ENCODE data around the gene CLVS2.

CLVS2 gene

GRCh38 chr6:122996794-122997505 is 915 bp downstream of the CLVS2 start:
- no peaks in the 10 kb centered on the region for H3K9me3 ChIP-seq (ENCODE audit: control insufficient read depth, low read length)
- 40% methylated on average over 13 to 14 of the region's 19 CpGs for WGBS, 2 experiments
- H3K4me1 ChIP-seq (ENCODE audit: control insufficient read depth, insufficient read depth, low read length), result no peaks in the 10 kb centered on the region
- H3K27me3 ChIP-seq (ENCODE audit: control insufficient read depth, insufficient read depth, low read length, poor library complexity, severe bottlenecking), result peaks cover 41% of the 10 kb centered on the region
- no peaks in the 10 kb centered on the region for H3K36me3 ChIP-seq (ENCODE audit: control insufficient read depth, insufficient read depth, low read length)
- no peak overlapping the region for H3K27ac ChIP-seq (ENCODE audit: insufficient read depth, low read depth, low read length, poor library complexity, severe bottlenecking)
- H3K4me3 ChIP-seq (ENCODE audit: insufficient read depth, low read depth, low read length), result peak overlapping the region; percentile 74

DNA sequence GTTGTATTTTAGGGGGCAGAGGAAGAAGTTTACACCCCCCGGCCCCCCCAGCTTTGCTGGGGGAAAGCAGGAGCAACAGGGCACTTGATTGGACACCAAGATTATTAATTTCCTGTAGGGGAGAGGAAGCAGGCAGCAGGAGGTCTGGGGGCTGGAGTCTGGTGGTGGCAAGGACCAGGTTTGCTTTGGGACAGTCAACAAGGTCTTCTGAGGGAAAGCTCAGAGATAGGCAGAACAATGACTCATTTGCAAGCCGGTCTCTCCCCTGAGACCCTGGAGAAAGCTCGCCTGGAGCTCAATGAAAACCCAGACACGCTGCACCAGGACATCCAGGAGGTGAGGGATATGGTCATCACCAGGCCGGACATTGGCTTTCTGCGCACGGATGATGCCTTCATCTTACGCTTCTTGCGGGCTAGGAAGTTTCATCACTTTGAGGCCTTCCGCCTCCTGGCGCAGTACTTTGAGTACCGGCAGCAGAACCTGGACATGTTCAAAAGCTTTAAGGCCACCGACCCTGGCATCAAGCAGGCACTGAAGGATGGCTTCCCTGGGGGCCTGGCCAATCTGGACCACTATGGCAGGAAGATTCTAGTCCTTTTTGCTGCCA is 1.6 kb downstream of the CLVS2 start:
- Histone ChIP-seq H3K9me3 (ENCODE audit: control insufficient read depth, low read length) (no peaks in the 10 kb centered on the region), H3K27ac (ENCODE audit: insufficient read depth, low read depth, low read length, poor library complexity, severe bottlenecking) (no peak overlapping the region), H3K4me1 (ENCODE audit: control insufficient read depth, insufficient read depth, low read length) (no peaks in the 10 kb centered on the region), H3K27me3 (ENCODE audit: control insufficient read depth, insufficient read depth, low read length, poor library complexity, severe bottlenecking) (peaks cover 41% of the 10 kb centered on the region), H3K4me3 (ENCODE audit: insufficient read depth, low read depth, low read length) (no peak overlapping the region), H3K36me3 (ENCODE audit: control insufficient read depth, insufficient read depth, low read length) (no peaks in the 10 kb centered on the region)
- 91 to 93% methylated on average over 13 of the region's 13 CpGs for WGBS, 2 experiments

DNA sequence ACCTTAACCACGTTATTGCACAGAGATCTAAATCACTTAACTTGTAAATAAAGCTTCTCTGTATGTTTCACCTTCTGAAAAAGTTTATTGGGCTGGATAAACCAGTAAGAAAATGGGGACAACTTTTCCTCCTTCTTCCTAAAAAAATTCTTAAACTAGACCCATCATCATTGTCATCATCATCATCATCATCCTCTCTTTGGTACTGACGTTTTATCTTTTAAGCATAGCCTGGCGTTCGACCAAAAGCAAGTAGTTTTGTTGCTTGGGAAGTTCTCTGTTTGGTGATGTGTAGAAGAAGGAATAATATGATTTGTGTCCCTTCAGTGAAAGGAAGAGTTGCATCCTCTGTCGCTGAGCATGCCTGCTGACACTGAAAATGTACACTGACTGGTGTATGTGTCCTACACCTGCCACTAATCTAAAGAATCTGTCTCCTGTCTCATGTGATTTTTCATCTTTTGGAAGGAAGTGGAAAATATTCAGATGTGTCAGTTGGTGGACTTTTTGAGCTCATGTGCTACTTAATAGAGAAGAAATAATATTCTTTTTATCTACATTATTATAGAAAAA is 2.5 kb downstream of the CLVS2 start:
- Histone ChIP-seq H3K27me3 (ENCODE audit: control insufficient read depth, insufficient read depth, low read length, poor library complexity, severe bottlenecking) (peaks cover 41% of the 10 kb centered on the region), H3K4me1 (ENCODE audit: control insufficient read depth, insufficient read depth, low read length) (no peaks in the 10 kb centered on the region), H3K9me3 (ENCODE audit: control insufficient read depth, low read length) (no peaks in the 10 kb centered on the region), H3K4me3 (ENCODE audit: insufficient read depth, low read depth, low read length) (no peak overlapping the region), H3K36me3 (ENCODE audit: control insufficient read depth, insufficient read depth, low read length) (no peaks in the 10 kb centered on the region), H3K27ac (ENCODE audit: insufficient read depth, low read depth, low read length, poor library complexity, severe bottlenecking) (no peak overlapping the region)
- 84 to 89% methylated on average over 4 to 5 of the region's 5 CpGs for WGBS, 2 experiments

- H3K9me3 ChIP-seq (ENCODE audit: control insufficient read depth, low read length), result no peaks in the 10 kb centered on the region
- peaks cover 29% of the 10 kb centered on the region for H3K27me3 ChIP-seq (ENCODE audit: control insufficient read depth, insufficient read depth, low read length, poor library complexity, severe bottlenecking)
- H3K4me1 ChIP-seq (ENCODE audit: control insufficient read depth, insufficient read depth, low read length), result no peaks in the 10 kb centered on the region
- no peak overlapping the region for H3K27ac ChIP-seq (ENCODE audit: insufficient read depth, low read depth, low read length, poor library complexity, severe bottlenecking)
- no peak overlapping the region for H3K4me3 ChIP-seq (ENCODE audit: insufficient read depth, low read depth, low read length)
- WGBS, 2 experiments, result 75 to 81% methylated on average over 2 of the region's 2 CpGs
- no peaks in the 10 kb centered on the region for H3K36me3 ChIP-seq (ENCODE audit: control insufficient read depth, insufficient read depth, low read length)
These were observed 4.3 kb downstream of the CLVS2 start for GRCh38 chr6:123000244-123000770.

DNA sequence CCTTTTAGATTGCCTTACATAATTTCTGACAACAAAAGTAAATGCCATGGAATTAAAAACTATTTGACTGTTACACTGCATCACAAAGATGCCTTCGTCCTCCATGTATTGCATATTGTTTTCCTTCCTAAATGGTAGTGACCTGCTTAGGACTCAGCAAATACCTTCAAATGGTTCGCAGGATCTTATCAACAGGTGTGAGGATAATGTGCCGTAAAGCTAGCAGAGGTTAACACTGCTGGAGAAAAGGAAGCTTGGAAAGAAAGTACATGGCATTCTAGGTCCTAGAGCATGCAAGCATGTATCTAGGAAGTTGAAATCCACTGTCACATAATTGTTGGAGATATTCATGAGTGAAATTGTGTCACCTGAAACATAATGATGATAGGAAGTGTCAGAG is 5.5 kb downstream of the CLVS2 start:
- Histone ChIP-seq H3K4me1 (ENCODE audit: control insufficient read depth, insufficient read depth, low read length) (no peaks in the 10 kb centered on the region), H3K9me3 (ENCODE audit: control insufficient read depth, low read length) (no peaks in the 10 kb centered on the region), H3K27ac (ENCODE audit: insufficient read depth, low read depth, low read length, poor library complexity, severe bottlenecking) (no peak overlapping the region), H3K36me3 (ENCODE audit: control insufficient read depth, insufficient read depth, low read length) (no peaks in the 10 kb centered on the region), H3K4me3 (ENCODE audit: insufficient read depth, low read depth, low read length) (no peak overlapping the region), H3K27me3 (ENCODE audit: control insufficient read depth, insufficient read depth, low read length, poor library complexity, severe bottlenecking) (peaks cover 19% of the 10 kb centered on the region)
- WGBS, 2 experiments, result 92 to 95% methylated on average over 3 of the region's 3 CpGs

DNA sequence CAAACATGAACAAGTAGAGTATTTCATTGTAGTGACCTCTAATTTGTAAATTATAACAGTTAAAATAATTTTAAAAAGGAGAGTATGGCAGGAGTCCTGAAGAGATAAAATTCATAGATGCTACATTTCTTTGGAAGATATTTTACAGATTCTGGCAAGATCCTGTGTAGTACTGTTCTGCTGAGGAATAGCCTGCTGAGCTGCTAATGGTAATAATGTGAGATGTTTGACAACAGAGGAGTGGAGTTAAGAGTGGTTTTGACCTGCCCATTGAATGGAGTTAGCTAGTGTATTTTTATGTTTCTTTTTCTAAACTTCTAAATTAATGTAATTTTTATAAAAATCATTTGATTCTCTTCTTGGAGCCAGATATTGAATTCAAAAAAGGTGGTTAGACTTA is 11.8 kb downstream of the CLVS2 start:
- no peaks in the 10 kb centered on the region for H3K4me1 ChIP-seq (ENCODE audit: control insufficient read depth, insufficient read depth, low read length)
- H3K27ac ChIP-seq (ENCODE audit: insufficient read depth, low read depth, low read length, poor library complexity, severe bottlenecking), result no peak overlapping the region
- no peaks in the 10 kb centered on the region for H3K9me3 ChIP-seq (ENCODE audit: control insufficient read depth, low read length)
- H3K27me3 ChIP-seq (ENCODE audit: control insufficient read depth, insufficient read depth, low read length, poor library complexity, severe bottlenecking), result no peaks in the 10 kb centered on the region
- no peak overlapping the region for H3K4me3 ChIP-seq (ENCODE audit: insufficient read depth, low read depth, low read length)
- no peaks in the 10 kb centered on the region for H3K36me3 ChIP-seq (ENCODE audit: control insufficient read depth, insufficient read depth, low read length)

GRCh38 chr6:123009059-123009458 is 13.0 kb downstream of the CLVS2 start:
- H3K36me3 ChIP-seq (ENCODE audit: control insufficient read depth, insufficient read depth, low read length), result no peaks in the 10 kb centered on the region
- no peaks in the 10 kb centered on the region for H3K9me3 ChIP-seq (ENCODE audit: control insufficient read depth, low read length)
- no peak overlapping the region for H3K4me3 ChIP-seq (ENCODE audit: insufficient read depth, low read depth, low read length)
- no peaks in the 10 kb centered on the region for H3K27me3 ChIP-seq (ENCODE audit: control insufficient read depth, insufficient read depth, low read length, poor library complexity, severe bottlenecking)
- H3K4me1 ChIP-seq (ENCODE audit: control insufficient read depth, insufficient read depth, low read length), result no peaks in the 10 kb centered on the region
- WGBS, 2 experiments, result 87 to 95% methylated on average over 2 of the region's 2 CpGs
- no peak overlapping the region for H3K27ac ChIP-seq (ENCODE audit: insufficient read depth, low read depth, low read length, poor library complexity, severe bottlenecking)

DNA sequence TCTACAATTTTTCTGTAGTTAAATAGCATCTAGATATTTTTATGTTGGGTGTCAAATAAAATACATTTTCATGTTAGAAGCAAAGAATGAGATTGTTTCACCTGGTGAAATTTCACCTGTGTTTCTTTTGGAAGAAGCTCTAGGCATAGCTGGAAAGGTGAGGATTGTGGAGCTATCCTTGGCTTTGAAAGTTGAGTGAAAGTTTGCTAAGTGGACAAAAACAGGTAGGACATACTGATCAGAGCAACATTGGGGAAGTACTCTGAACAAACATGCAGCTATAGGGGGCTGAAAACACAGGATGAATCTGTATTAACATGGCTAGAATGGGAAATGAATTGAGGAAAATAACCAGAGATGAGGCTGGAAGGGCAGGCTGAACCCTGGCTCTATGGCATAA is 18.8 kb downstream of the CLVS2 start:
- Histone ChIP-seq H3K9me3 (ENCODE audit: control insufficient read depth, low read length) (no peaks in the 10 kb centered on the region), H3K4me1 (ENCODE audit: control insufficient read depth, insufficient read depth, low read length) (no peaks in the 10 kb centered on the region), H3K27me3 (ENCODE audit: control insufficient read depth, insufficient read depth, low read length, poor library complexity, severe bottlenecking) (no peaks in the 10 kb centered on the region), H3K36me3 (ENCODE audit: control insufficient read depth, insufficient read depth, low read length) (no peaks in the 10 kb centered on the region), H3K4me3 (ENCODE audit: insufficient read depth, low read depth, low read length) (no peak overlapping the region), H3K27ac (ENCODE audit: insufficient read depth, low read depth, low read length, poor library complexity, severe bottlenecking) (no peak overlapping the region)

GRCh38 chr6:123016431-123017103 is 20.5 kb downstream of the CLVS2 start:
- Histone ChIP-seq H3K27me3 (ENCODE audit: control insufficient read depth, insufficient read depth, low read length, poor library complexity, severe bottlenecking) (no peaks in the 10 kb centered on the region), H3K9me3 (ENCODE audit: control insufficient read depth, low read length) (no peaks in the 10 kb centered on the region), H3K27ac (ENCODE audit: insufficient read depth, low read depth, low read length, poor library complexity, severe bottlenecking) (no peak overlapping the region), H3K4me3 (ENCODE audit: insufficient read depth, low read depth, low read length) (no peak overlapping the region), H3K36me3 (ENCODE audit: control insufficient read depth, insufficient read depth, low read length) (no peaks in the 10 kb centered on the region), H3K4me1 (ENCODE audit: control insufficient read depth, insufficient read depth, low read length) (no peaks in the 10 kb centered on the region)
- WGBS, 2 experiments, result 86 to 94% methylated on average over 4 of the region's 4 CpGs

DNA sequence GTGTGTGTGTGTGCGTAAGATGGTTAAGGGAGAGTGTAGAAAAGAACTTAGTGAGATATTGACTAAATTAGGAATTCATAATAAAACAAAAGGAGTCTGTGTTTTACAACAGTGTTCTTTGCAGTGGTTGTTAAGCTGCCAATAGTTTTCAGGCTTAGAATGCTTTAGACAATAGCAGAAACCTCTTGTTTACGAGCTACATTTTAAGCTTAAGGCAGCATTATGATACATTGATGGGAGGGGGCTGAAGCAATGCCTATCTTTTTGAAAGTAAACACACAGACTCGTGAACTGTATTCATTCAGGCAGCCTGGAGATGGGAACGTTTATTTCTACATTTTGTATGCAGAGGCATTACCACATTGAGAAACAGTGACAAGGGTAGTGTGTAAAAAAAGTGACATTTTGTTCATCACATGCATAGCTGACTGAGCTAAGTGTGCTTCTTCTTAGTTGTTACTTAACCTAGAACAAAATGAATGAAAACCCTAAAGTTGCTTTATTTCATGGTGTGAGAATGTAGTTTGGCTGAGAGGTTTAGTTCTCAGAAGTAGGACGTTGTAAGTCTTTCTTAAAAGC is 21.2 kb downstream of the CLVS2 start:
- Histone ChIP-seq H3K4me1 (ENCODE audit: control insufficient read depth, insufficient read depth, low read length) (no peaks in the 10 kb centered on the region), H3K9me3 (ENCODE audit: control insufficient read depth, low read length) (no peaks in the 10 kb centered on the region), H3K4me3 (ENCODE audit: insufficient read depth, low read depth, low read length) (no peak overlapping the region), H3K27me3 (ENCODE audit: control insufficient read depth, insufficient read depth, low read length, poor library complexity, severe bottlenecking) (no peaks in the 10 kb centered on the region), H3K27ac (ENCODE audit: insufficient read depth, low read depth, low read length, poor library complexity, severe bottlenecking) (no peak overlapping the region), H3K36me3 (ENCODE audit: control insufficient read depth, insufficient read depth, low read length) (no peaks in the 10 kb centered on the region)
- 83 to 85% methylated on average over 5 of the region's 5 CpGs for WGBS, 2 experiments

Data from ectodermal cell (in vitro differentiated cells).